Amniotic epithelial cell (primary cell): ENCODE results near the gene TRIM29.

Experiments used
- DNase-seq: peaks from one replicate; pipeline ENCODE4 v3.0.0-alpha.2; 2010; ENCODE audit warnings: low read depth

TRIM29 gene

GRCh38 chr11:120096369-120097191 lies 41.3 kb downstream of the TRIM29 start:
- peak; percentile 1 for DNase-seq

- DNase-seq, result no peak
Measured at GRCh38 chr11:120095516-120095915, 42.4 kb downstream of the TRIM29 start.

DNA sequence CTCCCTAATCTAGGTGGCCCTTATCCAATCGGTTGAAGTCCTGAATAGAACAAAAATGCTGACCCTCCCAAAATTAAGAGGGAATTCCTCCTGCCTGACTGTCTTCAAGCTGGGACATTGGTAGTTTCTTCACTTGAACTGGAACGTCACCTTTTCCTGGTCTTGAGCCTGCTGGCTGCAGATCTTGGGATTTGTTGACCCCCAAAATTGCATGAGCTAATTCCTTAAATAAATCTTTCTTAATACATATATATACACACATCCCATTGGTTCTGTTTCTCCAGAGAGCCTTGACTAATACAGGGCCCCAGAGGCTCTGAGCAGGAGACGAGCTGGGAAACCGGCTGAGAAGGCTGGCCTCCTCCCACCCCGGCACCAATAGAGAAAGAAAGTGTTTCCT lies 46.2 kb downstream of the TRIM29 start:
- DNase-seq, result no peak

DNA sequence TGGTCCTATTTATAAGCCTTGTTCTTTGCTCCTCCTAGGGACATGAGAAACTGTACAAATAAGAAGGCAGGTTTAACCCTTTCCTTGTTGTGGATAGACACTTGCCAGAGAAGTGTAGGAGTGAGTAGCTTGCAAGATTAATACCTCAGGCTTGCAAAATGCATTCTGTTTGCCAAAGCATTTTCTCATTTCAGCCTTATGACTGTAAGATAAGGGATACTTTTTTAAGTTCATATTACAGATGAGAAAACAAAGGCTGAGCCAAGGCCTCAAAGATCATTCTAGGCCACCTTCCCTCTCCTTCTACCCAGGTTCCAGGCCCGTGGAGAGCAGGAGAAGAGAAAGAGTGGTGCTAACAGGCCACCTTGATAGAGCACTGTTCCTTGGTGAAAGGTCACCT lies 46.8 kb downstream of the TRIM29 start:
- peak; percentile 10 for DNase-seq

- no peak for DNase-seq
Measured at GRCh38 chr11:120090411-120090810, 47.5 kb downstream of the TRIM29 start.

- DNase-seq, result no peak
Measured at GRCh38 chr11:120089036-120090001, 48.6 kb downstream of the TRIM29 start.

GRCh38 chr11:120088056-120088455 lies 49.9 kb downstream of the TRIM29 start:
- DNase-seq, result no peak

- DNase-seq, result no peak
Measured at GRCh38 chr11:120086651-120087050, 51.3 kb downstream of the TRIM29 start.

- no peak for DNase-seq
Measured at GRCh38 chr11:120079750-120080610, 57.9 kb downstream of the TRIM29 start.

- no peak for DNase-seq
Measured at GRCh38 chr11:120078397-120078796, 59.5 kb downstream of the TRIM29 start.

- DNase-seq, result no peak
Measured at GRCh38 chr11:120074076-120074475, 63.8 kb downstream of the TRIM29 start.

- no peak for DNase-seq
Measured at GRCh38 chr11:120073196-120073595, 64.7 kb downstream of the TRIM29 start.

- peak; percentile 64 for DNase-seq
Measured at GRCh38 chr11:120068114-120068573, 69.8 kb downstream of the TRIM29 start.

- no peak for DNase-seq
Measured at GRCh38 chr11:120067438-120068113, 70.3 kb downstream of the TRIM29 start.

GRCh38 chr11:120066738-120067437 lies 71.0 kb downstream of the TRIM29 start:
- no peak for DNase-seq

DNA sequence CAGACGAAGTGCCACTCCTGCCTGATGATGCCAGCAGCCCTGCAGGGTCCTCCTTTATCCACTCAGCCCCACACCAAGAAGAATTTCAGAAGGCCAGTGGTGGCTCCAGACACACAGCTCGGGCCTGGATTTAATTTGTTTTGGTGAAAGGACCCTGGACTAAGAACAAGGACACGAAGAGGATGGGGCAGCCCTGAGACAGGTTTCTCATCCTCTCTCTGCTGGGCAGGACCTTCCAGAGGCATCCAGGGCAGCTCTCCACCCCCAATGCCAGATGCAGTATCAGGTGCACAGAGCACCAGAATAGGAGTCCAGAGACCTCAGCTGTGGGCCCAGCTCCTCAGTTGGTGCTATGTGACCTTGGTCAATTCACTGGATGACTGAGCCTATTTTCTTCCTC lies 72.0 kb downstream of the TRIM29 start:
- no peak for DNase-seq

GRCh38 chr11:120065176-120065575 lies 72.7 kb downstream of the TRIM29 start:
- DNase-seq, result no peak

- no peak for DNase-seq
Measured at GRCh38 chr11:120064341-120064740, 73.6 kb downstream of the TRIM29 start.

GRCh38 chr11:120063686-120064340 lies 74.1 kb downstream of the TRIM29 start:
- DNase-seq, result no peak

DNA sequence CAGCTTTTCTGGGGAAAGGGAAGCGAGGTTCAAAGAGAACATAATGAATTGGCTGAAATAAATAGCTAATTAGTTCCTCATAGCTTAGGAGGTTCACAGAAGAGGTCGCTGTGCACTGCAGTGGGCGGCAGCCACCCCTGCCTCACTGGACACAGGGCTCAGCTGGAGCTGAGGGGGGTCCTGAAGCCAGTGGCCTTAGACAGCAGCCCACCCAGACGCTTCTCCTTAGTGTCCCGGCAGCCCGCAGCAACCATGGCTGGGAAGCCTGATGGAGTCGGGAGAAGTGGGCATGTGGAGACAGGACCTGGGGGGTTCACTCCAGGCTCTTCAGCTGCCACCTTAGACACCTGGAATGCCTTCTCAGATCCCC lies 75.4 kb downstream of the TRIM29 start:
- no peak for DNase-seq
